ENCODE data around the gene ZNF668. TPM values are rescaled to one million over a fixed set of nuclear protein-coding genes. Genes with fewer than 3 reads are reported as not detected.
A peak's percentile ranks its signal among the peaks of the same experiment; 100 is the strongest.

ZNF668 gene
- total and polyA plus RNA-seq, 2 of the 13 experiments (the other 11 are each of a cell fraction or from before 2014, with no cell fraction given), result 3.8 to 9.8 TPM

GRCh38 chr16:31073970-31074813 lies at the start of gene ZNF668, which contains the start of gene ZNF646 (continued):
- no peak for TF ChIP-seq MLXIP (CRISPR knock-in tag; IDR thresholded peaks at IDR 0.05; ENCODE audit: borderline replicate concordance)
- peak; percentile 63 to 67; a peak in 2 of 4 replicates for TF ChIP-seq HMGXB4 (CRISPR knock-in tag; IDR thresholded peaks at IDR 0.05; ENCODE audit: borderline replicate concordance in 1 of 2, low read depth in 1 of 2)
- no peak for TF ChIP-seq MATR3 (CRISPR knock-in tag; IDR thresholded peaks at IDR 0.05)
- no peak for TF ChIP-seq MYNN (CRISPR knock-in tag; IDR thresholded peaks at IDR 0.05; ENCODE audit: low read depth)
- peak; percentile 39; the same call in 1 of the 2 replicates for TF ChIP-seq KLF11 (CRISPR knock-in tag; IDR thresholded peaks at IDR 0.05)
- TF ChIP-seq ZNF446 (CRISPR knock-in tag; IDR thresholded peaks at IDR 0.05), result no peak
- TF ChIP-seq MIER2 (CRISPR knock-in tag; IDR thresholded peaks at IDR 0.05), result no peak; the same call in 1 of the 2 replicates
- peak; percentile 49; the same call in 1 of the 2 replicates for TF ChIP-seq ZNF768 (CRISPR knock-in tag; IDR thresholded peaks at IDR 0.05)
- peak; percentile 64 for TF ChIP-seq PATZ1 (CRISPR knock-in tag; IDR thresholded peaks at IDR 0.05)
- TF ChIP-seq ZNF224 (CRISPR knock-in tag; IDR thresholded peaks at IDR 0.05), result no peak
- peak; percentile 61; the same call in 1 of the 2 replicates for TF ChIP-seq ZBTB3 (CRISPR knock-in tag; IDR thresholded peaks at IDR 0.05; ENCODE audit: borderline replicate concordance, low read depth)
- peak; percentile 91 for TF ChIP-seq SNAPC2 (CRISPR knock-in tag; IDR thresholded peaks at IDR 0.05)
- peak; percentile 81 for TF ChIP-seq ZNF451 (CRISPR knock-in tag; IDR thresholded peaks at IDR 0.05)
- 0 out of 2 replicates have a peak, but pooled peaks have one; percentile 12 for TF ChIP-seq HIC2 (CRISPR knock-in tag; IDR thresholded peaks at IDR 0.05; ENCODE audit: low read depth)
- 0 out of 2 replicates have a peak, but pooled peaks have one; percentile 73 for TF ChIP-seq GTF3A (CRISPR knock-in tag; conservative IDR thresholded peaks at IDR 0.05)
- TF ChIP-seq ZBTB34 (CRISPR knock-in tag; IDR thresholded peaks at IDR 0.05), result peak; percentile 73
- TF ChIP-seq ATF5 (CRISPR knock-in tag; IDR thresholded peaks at IDR 0.05; ENCODE audit: low read depth), result no peak

All from HepG2 (cell line).